Fibroblast of skin of scalp (primary cell): ENCODE results near the gene SEC14L1.
A peak's percentile ranks its signal among the peaks of the same experiment; 100 is the strongest.

Experiments used
- DNase-seq: peaks from one replicate; pipeline ENCODE4 v3.0.0-alpha.2; 2013

Gene SEC14L1

GRCh38 chr17:77193653-77194052 lies 52.9 kb downstream of the SEC14L1 start:
- DNase-seq: no peak

- DNase-seq: no peak
These were observed 53.4 kb downstream of the SEC14L1 start for GRCh38 chr17:77194179-77194578.

- DNase-seq: no peak
These were observed 55.5 kb downstream of the SEC14L1 start for GRCh38 chr17:77196251-77196650.

GRCh38 chr17:77197115-77197514 lies 56.3 kb downstream of the SEC14L1 start:
- no peak for DNase-seq

- no peak for DNase-seq
These were observed 59.9 kb downstream of the SEC14L1 start for GRCh38 chr17:77200711-77201110.

GRCh38 chr17:77203436-77203835 lies 62.7 kb downstream of the SEC14L1 start:
- DNase-seq: no peak

- DNase-seq: no peak
These were observed 63.1 kb downstream of the SEC14L1 start for GRCh38 chr17:77203846-77204245.

GRCh38 chr17:77204536-77204935 lies 63.8 kb downstream of the SEC14L1 start:
- no peak for DNase-seq

GRCh38 chr17:77205396-77206125 lies 64.8 kb downstream of the SEC14L1 start:
- no peak for DNase-seq

- DNase-seq: no peak
These were observed 65.6 kb downstream of the SEC14L1 start for GRCh38 chr17:77206158-77206956.

- no peak for DNase-seq
These were observed 67.0 kb downstream of the SEC14L1 start for GRCh38 chr17:77207689-77208216.

- DNase-seq: peak; percentile 52
These were observed 67.5 kb downstream of the SEC14L1 start for GRCh38 chr17:77208217-77208808.

- DNase-seq: no peak
These were observed 68.1 kb downstream of the SEC14L1 start for GRCh38 chr17:77208856-77209255.

- DNase-seq: no peak
These were observed 68.6 kb downstream of the SEC14L1 start for GRCh38 chr17:77209330-77209748.

GRCh38 chr17:77210331-77210730 lies 69.6 kb downstream of the SEC14L1 start:
- no peak for DNase-seq

GRCh38 chr17:77210946-77211541 lies 70.3 kb downstream of the SEC14L1 start:
- no peak for DNase-seq

- no peak for DNase-seq
These were observed 70.9 kb downstream of the SEC14L1 start for GRCh38 chr17:77211681-77212080.

GRCh38 chr17:77212081-77212832 lies 71.5 kb downstream of the SEC14L1 start:
- DNase-seq: no peak

GRCh38 chr17:77212833-77213777 lies 72.3 kb downstream of the SEC14L1 start:
- DNase-seq: no peak

- DNase-seq: no peak
These were observed 73.0 kb downstream of the SEC14L1 start for GRCh38 chr17:77213778-77214132.

- DNase-seq: no peak
These were observed 73.6 kb downstream of the SEC14L1 start for GRCh38 chr17:77214328-77214727.
